HG03439 (cell line): ENCODE data around the gene PLEKHO2.

ENCODE experiments used
- ATAC-seq: cut with Tn5 transposase; IDR thresholded peaks from one replicate; pipeline ENCODE4 v1.9.1; 2021; ENCODE audit warnings: mild to moderate bottlenecking, moderate library complexity; ENCODE audit not compliant: unreplicated experiment

The PLEKHO2 gene

DNA sequence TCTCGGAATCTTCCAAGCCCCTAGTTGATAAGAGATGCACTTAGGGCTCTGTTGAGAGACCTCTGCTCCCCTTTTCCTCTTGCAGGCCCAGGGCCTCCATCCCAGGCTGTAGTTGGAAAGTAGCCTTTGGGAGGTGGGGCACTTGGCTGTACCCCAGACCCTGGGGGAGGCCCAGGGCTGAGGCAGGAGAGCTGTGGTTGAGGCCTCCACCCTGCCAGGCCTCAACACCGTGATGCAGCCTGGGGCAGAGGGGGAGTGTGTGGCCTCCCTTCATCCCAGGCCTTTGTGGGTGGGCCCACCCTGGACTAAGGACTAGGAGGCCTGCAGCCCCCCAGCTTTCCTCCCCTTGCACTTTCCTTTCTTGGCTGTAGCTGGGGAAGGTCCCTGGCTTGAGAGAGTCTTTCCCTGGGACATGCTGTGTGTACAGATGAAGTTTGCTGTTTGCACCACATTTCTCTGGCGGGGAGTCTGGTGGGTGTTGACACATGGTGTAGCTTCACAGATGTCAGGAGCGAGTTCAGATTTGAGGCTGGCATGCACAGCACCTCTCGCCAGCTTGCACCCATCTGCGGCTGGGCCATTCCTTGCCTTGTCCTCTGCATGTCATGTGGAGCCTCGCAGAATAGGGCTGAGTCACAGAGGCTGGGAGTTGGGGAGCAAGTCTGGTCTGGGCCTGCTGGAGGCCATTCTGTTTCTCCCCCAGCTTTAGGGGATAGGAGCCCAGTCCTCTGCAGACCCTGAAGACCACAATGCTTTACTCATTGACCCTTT is 13.7 kb downstream of the PLEKHO2 start:
- no peak for ATAC-seq

GRCh38 chr15:64856429-64857145 is 14.9 kb downstream of the PLEKHO2 start:
- ATAC-seq = no peak

- no peak for ATAC-seq
These were observed 15.7 kb downstream of the PLEKHO2 start for GRCh38 chr15:64857421-64857820.

- no peak for ATAC-seq
These were observed 16.4 kb downstream of the PLEKHO2 start for GRCh38 chr15:64858021-64858575.

GRCh38 chr15:64859226-64859625 is 17.5 kb downstream of the PLEKHO2 start:
- no peak for ATAC-seq

GRCh38 chr15:64861331-64861730 is 19.6 kb downstream of the PLEKHO2 start:
- no peak for ATAC-seq

- ATAC-seq = no peak
These were observed 20.2 kb downstream of the PLEKHO2 start for GRCh38 chr15:64861960-64862359.

GRCh38 chr15:64862408-64862807 is 20.7 kb downstream of the PLEKHO2 start:
- no peak for ATAC-seq

GRCh38 chr15:64864068-64864467 is 22.4 kb downstream of the PLEKHO2 start:
- ATAC-seq = no peak

GRCh38 chr15:64865126-64865997 is 23.6 kb downstream of the PLEKHO2 start:
- ATAC-seq = no peak

DNA sequence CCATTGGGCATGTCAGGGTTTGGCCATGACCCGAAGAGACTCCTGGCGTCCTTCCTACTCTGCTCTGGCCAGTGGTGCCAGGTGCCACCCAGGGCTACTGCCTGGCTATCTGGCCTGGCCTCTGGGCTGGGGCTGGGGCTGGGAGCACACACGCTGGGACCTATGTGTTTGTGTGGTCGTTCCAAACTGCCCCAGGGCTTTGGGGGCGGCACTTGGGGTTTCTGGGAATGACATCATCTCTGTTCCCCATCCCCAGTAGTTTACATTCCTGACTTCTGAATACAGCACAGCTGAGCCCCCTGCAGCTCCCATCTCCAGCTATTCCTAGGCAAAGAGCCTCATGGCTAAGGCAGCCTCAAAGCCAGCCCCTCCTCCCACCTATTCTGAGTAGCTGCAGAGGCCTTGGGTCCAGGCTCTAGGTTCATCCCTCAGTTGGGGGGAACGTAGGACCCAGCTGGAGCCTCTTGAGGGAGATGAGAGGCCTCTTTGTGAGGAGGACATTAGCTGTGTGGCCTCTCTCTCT is 24.3 kb downstream of the PLEKHO2 start:
- no peak for ATAC-seq

DNA sequence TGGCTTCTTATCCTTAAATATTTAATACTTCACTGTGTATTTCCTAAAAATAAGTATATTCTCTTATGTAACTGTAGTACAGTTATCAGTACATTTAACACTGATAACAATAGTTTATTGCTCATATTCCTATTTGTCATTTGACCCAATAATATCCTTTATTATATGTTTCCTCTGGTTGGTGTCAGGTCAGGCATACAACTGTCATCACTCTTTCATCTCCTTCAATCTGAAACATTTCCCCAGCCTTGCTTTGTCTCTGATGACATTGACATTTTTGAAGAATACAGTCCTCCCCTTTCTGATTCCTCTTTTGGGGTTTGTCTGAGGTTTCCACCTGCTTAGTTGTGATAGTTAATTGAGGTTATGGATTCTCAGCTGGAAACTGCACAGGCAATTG is 27.8 kb downstream of the PLEKHO2 start:
- no peak for ATAC-seq

- ATAC-seq = no peak
These were observed 28.6 kb downstream of the PLEKHO2 start for GRCh38 chr15:64870353-64870752.

DNA sequence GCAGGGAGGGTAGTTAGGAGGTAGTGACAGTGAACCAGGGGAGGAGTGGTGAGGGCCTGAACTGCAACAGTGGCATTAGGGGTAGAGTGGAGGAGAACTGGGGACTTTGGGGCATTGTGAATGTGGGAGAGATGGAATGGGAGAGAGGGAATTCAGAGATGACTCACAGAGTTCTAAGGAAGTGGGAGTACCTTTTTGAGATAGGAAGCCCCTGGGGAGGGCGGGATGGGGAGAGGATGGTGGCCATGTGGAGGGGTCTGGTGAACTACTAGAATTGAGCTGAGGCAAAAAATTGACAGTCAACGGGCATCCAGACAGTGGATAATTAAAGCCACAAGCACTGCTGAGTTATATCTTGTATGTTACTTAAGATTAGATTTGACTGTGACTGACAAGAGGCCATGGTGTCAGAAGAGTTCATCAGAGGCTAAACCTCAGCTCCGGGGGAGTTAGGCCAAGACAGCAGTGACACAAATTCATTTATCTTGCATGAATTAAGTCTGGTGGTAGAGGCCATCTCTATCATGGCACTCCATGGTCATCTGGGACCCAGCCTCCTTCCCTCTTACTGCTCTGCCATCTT is 34.0 kb downstream of the PLEKHO2 start:
- no peak for ATAC-seq

DNA sequence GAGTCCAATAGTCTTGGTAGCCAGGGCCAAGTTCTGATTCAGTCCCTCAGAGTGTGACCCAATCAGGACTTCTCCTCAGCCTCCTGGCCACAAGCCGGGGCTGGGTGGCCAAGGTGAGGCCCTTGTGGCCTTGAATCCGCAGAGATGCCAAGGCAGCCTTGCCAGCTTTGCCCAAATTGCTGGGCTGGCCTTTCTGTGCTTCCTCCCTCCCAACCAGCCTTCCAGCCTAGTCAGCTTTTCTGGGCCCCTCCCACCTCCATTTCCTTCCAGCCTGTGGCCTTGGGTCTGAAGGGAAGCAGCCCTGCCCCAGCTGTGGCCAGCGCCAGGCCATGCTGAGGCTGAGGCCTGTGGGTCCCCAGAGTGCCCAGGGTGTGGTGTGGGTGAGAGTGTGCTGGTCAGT is 35.7 kb downstream of the PLEKHO2 start:
- ATAC-seq = no peak

- no peak for ATAC-seq
These were observed 37.0 kb downstream of the PLEKHO2 start for GRCh38 chr15:64878705-64879104.

GRCh38 chr15:64883100-64883581 is 41.4 kb downstream of the PLEKHO2 start:
- no peak for ATAC-seq

DNA sequence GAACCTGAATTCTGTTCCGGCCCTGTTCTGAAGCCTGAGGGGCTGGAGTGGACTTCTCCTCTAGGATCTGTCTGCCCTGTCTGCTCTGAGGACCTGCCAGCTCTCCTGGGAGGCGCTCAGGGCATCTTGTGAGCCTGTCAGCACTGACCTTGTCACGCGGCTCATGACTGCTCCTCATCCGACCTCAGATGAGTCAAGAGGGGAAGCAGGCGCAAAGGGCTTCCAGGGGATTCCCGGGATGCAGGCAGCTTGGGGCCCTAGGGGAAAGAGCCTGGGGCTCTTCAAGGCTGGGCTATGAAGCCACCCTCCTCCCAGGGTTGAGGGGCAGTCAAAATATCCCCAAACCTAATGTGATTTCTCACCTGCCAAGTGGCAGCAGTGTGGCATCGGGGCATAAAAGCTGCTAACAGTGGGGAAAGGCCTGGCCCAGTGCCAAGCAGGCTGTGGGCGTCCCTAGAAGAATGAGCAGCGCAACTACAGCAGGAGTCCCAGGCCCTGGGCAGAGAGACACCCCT is 42.3 kb downstream of the PLEKHO2 start:
- ATAC-seq = peak; percentile 67

GRCh38 chr15:64884679-64885078 is 43.0 kb downstream of the PLEKHO2 start:
- no peak for ATAC-seq

- no peak for ATAC-seq
These were observed 46.6 kb downstream of the PLEKHO2 start for GRCh38 chr15:64888336-64888735.
